Common myeloid progenitor, CD34-positive (primary cell): ENCODE measurements around the gene ASCC1.

ENCODE experiments used
- CTCF ChIA-PET: fragments of 350-600 bp; sonication (Branson Sonifier 250); formaldehyde crosslinking; loops from one replicate; lab custom pipeline; 2021; ENCODE audit warnings: antibody characterized with exemption; lab: Charles Lee
- POLR2A ChIA-PET: fragments of 350-600 bp; sonication (Branson Sonifier 250); formaldehyde crosslinking; loops from one replicate; lab custom pipeline; 2021; ENCODE audit warnings: antibody characterized with exemption; lab: Charles Lee
- DNase-seq, 3 donors: peaks; one replicate each; pipeline versions ENCODE4 v3.0.0 to v3.0.0-alpha.2; 2013
- H3K27ac ChIP-seq, 2 experiments: 1 replicate in 1 of 2; 2 replicates in 1 of 2; pipeline ENCODE4 v1.7.0; 2013; ENCODE audit warnings: inconsistent platforms in 2 of 2, low read length in 2 of 2, mild to moderate bottlenecking in 2 of 2, low read depth in 1 of 2, moderate library complexity in 1 of 2; ENCODE audit not compliant: severe bottlenecking in 2 of 2, insufficient read depth in 1 of 2, poor library complexity in 1 of 2
- H3K27me3 ChIP-seq, 5 experiments: replicated peaks in 2 of 5; 1 replicate in 3 of 5; 2 replicates in 2 of 5; pipeline versions ENCODE4 v1.6.1 to v1.7.0; 2013; ENCODE audit warnings: low read length in 4 of 5, mild to moderate bottlenecking in 2 of 5, moderate library complexity in 2 of 5, inconsistent platforms in 1 of 5; ENCODE audit not compliant: insufficient read depth in 5 of 5, control insufficient read depth in 4 of 5
- H3K36me3 ChIP-seq, 4 experiments: 1 replicate in 2 of 4; 2 replicates in 2 of 4; pipeline versions ENCODE4 v1.6.1 to v1.7.0; 2013; ENCODE audit warnings: low read length in 3 of 4, control low read depth in 1 of 4, mild to moderate bottlenecking in 1 of 4; ENCODE audit not compliant: control insufficient read depth in 4 of 4, insufficient read depth in 4 of 4
- H3K4me1 ChIP-seq, 4 experiments: 1 replicate in 3 of 4; 2 replicates in 1 of 4; pipeline versions ENCODE4 v1.6.1 to v1.7.1; 2013; ENCODE audit warnings: low read length in 3 of 4, mild to moderate bottlenecking in 3 of 4, control low read depth in 1 of 4, inconsistent platforms in 1 of 4, moderate library complexity in 1 of 4; ENCODE audit not compliant: control insufficient read depth in 4 of 4, insufficient read depth in 4 of 4; ENCODE audit errors: control extremely low read depth in 1 of 4
- H3K4me3 ChIP-seq, 7 experiments: 1 replicate in 4 of 7; 2 replicates in 3 of 7; pipeline versions ENCODE4 v1.5.1 to v1.7.0; 2013; ENCODE audit warnings: mild to moderate bottlenecking in 7 of 7, low read length in 6 of 7, moderate library complexity in 6 of 7, inconsistent platforms in 2 of 7, low read depth in 2 of 7, control low read depth in 1 of 7; ENCODE audit not compliant: insufficient read depth in 4 of 7, control insufficient read depth in 1 of 7; ENCODE audit errors: extremely low read depth in 1 of 7
- H3K9me3 ChIP-seq, 5 experiments: 1 replicate in 4 of 5; 2 replicates in 1 of 5; pipeline versions ENCODE4 v1.6.1 to v1.7.1; 2013; ENCODE audit warnings: low read length in 4 of 5, mild to moderate bottlenecking in 2 of 5, inconsistent platforms in 1 of 5, low read depth in 1 of 5, moderate library complexity in 1 of 5; ENCODE audit not compliant: control insufficient read depth in 4 of 5, insufficient read depth in 2 of 5; ENCODE audit errors: control extremely low read depth in 1 of 5
- WGBS: methylation state at CpG from one replicate; pipeline ENCODE4 v1.1.5; 2013; ENCODE audit not compliant: insufficient coverage; 5-methylcytosine and 5-hydroxymethylcytosine counted together

ASCC1 gene

DNA sequence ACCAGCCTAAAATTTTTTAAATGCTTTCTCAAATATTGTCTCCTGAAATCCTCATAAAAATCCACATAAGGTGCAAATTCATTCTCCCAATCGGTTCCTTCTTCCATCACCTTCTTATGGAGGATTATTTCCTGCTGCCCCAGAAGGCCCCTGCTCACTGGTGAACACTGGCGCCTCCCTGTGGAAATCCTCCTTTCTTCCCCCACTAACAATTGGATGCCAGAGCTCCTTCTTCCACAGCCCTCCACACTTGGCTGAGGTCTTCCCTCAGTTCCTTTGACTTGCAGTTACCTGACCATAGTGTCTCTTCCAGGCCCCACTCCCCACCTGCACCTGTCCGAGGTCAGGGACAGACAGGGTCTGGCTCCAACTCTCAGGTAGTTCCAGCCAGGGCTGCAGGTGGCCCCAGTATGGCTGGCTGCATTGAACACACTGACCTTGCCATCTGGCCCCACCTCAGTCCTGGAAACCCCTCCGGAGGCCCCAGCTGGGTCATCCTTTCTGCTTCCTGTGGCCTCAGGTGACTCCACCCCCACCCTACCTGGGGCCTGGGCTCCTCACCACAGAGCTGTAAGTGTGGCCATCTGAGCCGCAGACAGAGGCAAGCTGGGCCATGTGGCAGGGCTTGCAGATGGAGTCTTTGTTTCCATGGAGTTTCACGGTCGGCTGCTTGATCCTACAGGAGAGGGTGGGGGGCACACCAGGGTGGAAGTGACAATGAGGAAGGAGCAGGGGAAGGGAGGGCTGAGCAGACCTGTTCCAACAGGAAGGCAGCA lies 146.1 kb downstream of the ASCC1 start:
- no peak overlapping the region for H3K27ac ChIP-seq
- H3K27me3 ChIP-seq: no peaks in the 10 kb centered on the region
- POLR2A ChIA-PET: interaction anchor here (0.6 kb wide), 1 partner anchor 152 kb away, joined by 3 read pairs; no protein-coding TSS in a partner anchor
- peak in 1 of 3 donors; percentile 64 for DNase-seq
- no peaks in the 10 kb centered on the region for H3K9me3 ChIP-seq
- H3K4me1 ChIP-seq: peaks cover 0 to 44% (median 20%) of the 10 kb centered on the region in 4 experiments
- CTCF ChIA-PET: interaction anchor here (0.6 to 2.6 kb wide), 8 partner anchors 9 to 232 kb away, joined by 3 to 12 read pairs (median 4); no protein-coding TSS in a partner anchor
- WGBS: 43% methylated on average over 5 of the region's 7 CpGs
- peaks cover 0 to 9% (median 2%) of the 10 kb centered on the region in 4 experiments for H3K36me3 ChIP-seq
- peak overlapping the region in 3 of 7 experiments; percentile 31 to 57 (median 34) for H3K4me3 ChIP-seq

DNA sequence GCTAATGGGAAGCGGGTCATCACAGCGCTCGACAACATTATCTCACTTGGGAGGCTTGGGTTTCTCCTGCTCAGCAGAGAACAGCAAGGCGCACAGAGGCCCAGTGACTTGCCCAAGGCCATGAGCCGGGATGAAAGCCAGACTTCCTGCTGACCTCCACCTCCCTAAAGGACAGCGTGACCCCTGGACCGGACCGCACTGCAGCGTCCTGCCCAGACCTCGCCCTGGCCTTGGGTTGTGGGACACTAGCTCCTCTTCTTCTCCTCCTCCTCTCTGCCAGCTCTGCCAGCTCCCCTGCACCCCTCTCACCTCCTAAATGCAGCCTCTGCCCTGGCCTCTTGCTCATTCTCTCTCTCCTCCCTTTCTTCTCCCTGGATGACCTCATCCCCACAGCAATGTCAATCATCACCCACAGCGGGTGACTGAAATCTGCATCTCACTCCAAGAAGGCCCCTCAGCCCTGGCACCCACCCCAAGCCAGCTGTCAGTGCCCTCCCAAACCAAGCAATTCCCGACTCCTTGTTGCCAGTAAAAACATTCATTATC lies 147.1 kb downstream of the ASCC1 start:
- POLR2A ChIA-PET: no interaction called here
- no peak overlapping the region for H3K4me3 ChIP-seq
- peaks cover 0 to 35% (median 19%) of the 10 kb centered on the region in 4 experiments for H3K4me1 ChIP-seq
- CTCF ChIA-PET: interaction anchor here (0.7 to 2.6 kb wide), 5 partner anchors 8 to 233 kb away, joined by 3 to 12 read pairs (median 3); no protein-coding TSS in a partner anchor
- no peak for DNase-seq
- WGBS: 95% methylated on average over 11 of the region's 12 CpGs
- no peaks in the 10 kb centered on the region for H3K27me3 ChIP-seq
- H3K27ac ChIP-seq: no peak overlapping the region
- no peaks in the 10 kb centered on the region for H3K9me3 ChIP-seq
- H3K36me3 ChIP-seq: peaks cover 0 to 9% (median 2%) of the 10 kb centered on the region in 4 experiments

DNA sequence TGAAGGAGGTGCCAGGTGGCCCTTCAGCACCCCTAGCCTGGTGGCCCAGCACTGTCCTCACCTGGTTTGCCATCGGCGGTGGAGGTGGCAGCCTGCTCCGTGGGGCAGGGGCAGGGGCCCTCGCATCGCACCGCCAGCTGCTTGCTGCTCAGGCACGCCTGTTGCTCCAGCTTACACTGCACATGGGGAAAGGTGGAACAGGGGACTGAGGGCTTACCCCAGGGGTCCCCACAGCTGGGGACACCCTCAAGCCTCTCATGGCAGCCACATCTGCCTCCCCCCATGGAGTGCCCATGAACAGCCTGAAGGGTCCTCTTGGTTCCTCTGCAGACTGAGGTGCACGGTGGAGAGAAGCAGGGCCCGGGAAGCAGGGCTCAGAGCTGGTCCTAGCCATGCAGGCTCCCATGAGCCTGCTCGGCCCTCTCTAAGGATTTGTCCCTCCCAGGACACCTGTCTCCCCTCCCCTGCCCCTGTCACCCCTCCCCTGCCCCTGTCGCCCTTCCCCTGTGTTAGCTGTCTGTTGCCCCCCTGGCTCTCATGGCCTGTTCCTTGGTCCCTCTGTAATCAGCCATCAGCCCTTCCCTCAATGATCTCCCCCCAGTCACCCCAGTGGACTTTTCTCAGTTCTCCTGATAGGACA lies 147.8 kb downstream of the ASCC1 start:
- Histone ChIP-seq H3K9me3 (no peaks in the 10 kb centered on the region), H3K4me3 (no peak overlapping the region), H3K4me1 (peaks cover 0 to 28% (median 13%) of the 10 kb centered on the region in 4 experiments), H3K27ac (no peak overlapping the region), H3K27me3 (no peaks in the 10 kb centered on the region), H3K36me3 (peaks cover 0 to 11% (median 2%) of the 10 kb centered on the region in 4 experiments)
- CTCF ChIA-PET: interaction anchor here (1.1 to 2.5 kb wide), 4 partner anchors 11 to 20 kb away, joined by 3 to 8 read pairs (median 6); no protein-coding TSS in a partner anchor
- DNase-seq: no peak
- POLR2A ChIA-PET: no interaction called here
- WGBS: 95% methylated on average over 10 of the region's 11 CpGs

DNA sequence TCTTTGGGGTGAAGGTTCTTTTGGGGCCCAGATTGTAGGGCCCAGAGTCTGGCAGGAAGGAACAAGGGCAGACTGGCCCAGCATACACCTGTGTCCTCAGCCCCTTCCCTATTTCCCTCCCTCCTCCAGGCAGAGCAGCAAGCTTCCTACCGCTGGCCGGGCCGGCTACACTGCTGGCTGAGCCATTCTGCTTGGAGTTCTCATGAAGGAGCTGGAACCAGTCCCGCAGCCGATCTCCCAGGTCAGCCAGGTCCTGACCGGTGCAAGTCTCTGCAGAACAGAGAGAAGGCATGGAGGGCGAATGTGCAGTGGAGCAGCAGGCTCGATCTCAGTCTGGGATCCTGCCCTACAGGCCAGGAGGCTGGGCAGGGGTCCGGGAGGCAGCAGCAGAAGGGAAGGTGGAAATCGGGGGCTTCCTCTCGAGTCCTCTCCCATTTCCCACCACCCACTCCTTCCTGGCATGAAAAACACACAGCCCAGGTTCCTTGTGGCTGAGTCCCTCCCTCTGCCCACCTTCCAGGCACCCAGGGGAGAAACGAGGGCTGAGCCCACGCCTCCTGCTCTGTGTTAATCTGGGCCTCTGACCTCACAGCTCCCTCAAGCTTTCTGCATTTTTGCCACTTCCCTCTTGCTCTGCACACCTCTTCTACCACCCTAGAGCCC lies 148.5 kb downstream of the ASCC1 start:
- Histone ChIP-seq H3K4me1 (peaks cover 0 to 21% (median 12%) of the 10 kb centered on the region in 4 experiments), H3K27ac (no peak overlapping the region), H3K4me3 (no peak overlapping the region), H3K36me3 (peaks cover 0 to 14% (median 2%) of the 10 kb centered on the region in 4 experiments), H3K27me3 (no peaks in the 10 kb centered on the region), H3K9me3 (no peaks in the 10 kb centered on the region)
- POLR2A ChIA-PET: no interaction called here
- DNase-seq: no peak
- 95% methylated on average over 8 of the region's 13 CpGs for WGBS
- CTCF ChIA-PET: interaction anchor here (0.8 to 1.7 kb wide), 4 partner anchors 14 to 31 kb away, joined by 3 to 6 read pairs (median 4); no protein-coding TSS in a partner anchor

DNA sequence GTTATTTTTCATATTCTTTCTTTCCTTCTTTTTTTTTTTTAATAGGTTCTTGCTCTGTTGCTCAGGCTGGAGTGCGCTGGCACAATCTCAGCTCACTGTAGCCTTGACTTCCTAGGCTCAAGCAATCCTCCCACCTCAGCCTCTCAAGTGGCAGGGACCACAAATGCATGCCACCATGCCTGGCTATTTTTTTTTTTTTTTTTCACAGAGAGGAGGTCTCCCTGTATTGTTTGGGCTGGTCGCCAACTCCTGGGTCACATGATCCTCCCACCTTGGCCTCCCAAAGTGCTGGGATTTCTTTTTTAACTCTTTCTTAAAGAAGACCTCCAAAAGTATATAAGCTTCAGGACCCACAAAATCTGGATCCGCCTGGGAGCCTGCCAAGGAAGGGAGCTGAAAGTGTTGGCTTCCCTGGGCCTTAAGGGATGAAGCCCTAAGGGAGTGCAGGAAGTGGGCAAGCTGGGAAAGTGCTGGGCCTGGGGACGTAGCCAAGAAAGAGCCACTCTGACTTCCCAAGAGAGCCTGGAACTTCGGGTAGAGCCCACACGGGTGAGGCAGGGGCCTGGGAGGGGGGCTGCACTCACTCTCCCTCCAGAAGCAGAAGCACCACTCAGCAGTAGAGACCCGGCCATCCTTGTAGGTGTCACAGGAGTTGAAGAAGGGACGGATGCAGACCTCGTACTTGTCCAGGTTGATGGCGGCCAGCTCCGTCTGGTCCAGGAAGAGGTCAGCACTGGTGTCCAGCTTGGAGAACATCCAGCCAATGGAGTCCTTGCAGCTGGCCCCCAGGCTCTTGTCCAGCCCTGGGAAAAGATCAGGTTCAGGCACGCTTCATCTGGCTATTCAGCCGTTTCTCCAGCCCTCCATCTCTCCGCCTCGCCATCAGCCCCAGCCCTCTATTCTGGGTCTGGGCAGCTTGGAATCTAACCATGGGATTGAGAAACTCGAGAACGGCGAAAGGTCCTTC lies 149.5 kb downstream of the ASCC1 start:
- Histone ChIP-seq H3K9me3 (no peaks in the 10 kb centered on the region), H3K36me3 (peaks cover 0 to 14% (median 3%) of the 10 kb centered on the region in 4 experiments), H3K4me1 (peaks cover 0 to 19% (median 12%) of the 10 kb centered on the region in 4 experiments), H3K27ac (no peak overlapping the region), H3K4me3 (no peak overlapping the region), H3K27me3 (no peaks in the 10 kb centered on the region)
- ChIA-PET POLR2A (no interaction called here), CTCF (interaction anchor here (0.8 to 1.7 kb wide), 4 partner anchors 13 to 30 kb away, joined by 3 to 6 read pairs (median 4); no protein-coding TSS in a partner anchor)
- DNase-seq: no peak
- 96% methylated on average over 17 of the region's 18 CpGs for WGBS
